Calu3 (cell line): Measurements from ENCODE around the gene RAPGEF5. TPM values are rescaled to one million over a fixed set of nuclear protein-coding genes. Genes with fewer than 3 reads are reported as not detected.

Experiments
- BruUV-seq: library from RNA; stranded (reverse); fragments of 400-500 nt; replicated peaks from 2 replicates; lab custom pipeline; 2021; lab: Mats Ljungman, UMichigan
- CTCF ChIA-PET: fragments of 300-600 bp; sonication (Branson Sonifier 250); formaldehyde crosslinking; loops from one replicate; lab custom pipeline; 2022; ENCODE audit warnings: antibody characterized with exemption; lab: Charles Lee
- DNase-seq: peaks from one replicate; pipeline ENCODE4 v3.0.0; 2022
- H3K27ac Mint-ChIP-seq: one replicate; pipeline ENCODE4 v1.8.0; 2022; ENCODE audit warnings: mixed read lengths; ENCODE audit not compliant: unreplicated experiment
- H3K27me3 Mint-ChIP-seq: one replicate; pipeline ENCODE4 v1.8.0; 2022; ENCODE audit warnings: mixed read lengths; ENCODE audit not compliant: unreplicated experiment
- H3K36me3 Mint-ChIP-seq: one replicate; pipeline ENCODE4 v1.8.0; 2022; ENCODE audit warnings: mild to moderate bottlenecking, moderate library complexity, mixed read lengths; ENCODE audit not compliant: insufficient read depth, unreplicated experiment
- H3K4me1 Mint-ChIP-seq: one replicate; pipeline ENCODE4 v1.8.0; 2022; ENCODE audit warnings: mild to moderate bottlenecking, low read depth, mixed read lengths; ENCODE audit not compliant: unreplicated experiment
- H3K4me3 Mint-ChIP-seq: one replicate; pipeline ENCODE4 v1.8.0; 2022; ENCODE audit warnings: mild to moderate bottlenecking, low read depth, moderate library complexity, mixed read lengths; ENCODE audit not compliant: unreplicated experiment
- H3K9me3 Mint-ChIP-seq: one replicate; pipeline ENCODE4 v1.8.0; 2022; ENCODE audit warnings: low read depth, mixed read lengths; ENCODE audit not compliant: unreplicated experiment
- intact Hi-C: fragments of 100-400 bp; cut with micrococcal nuclease; formaldehyde crosslinking; loops from one replicate; pipeline ENCODE4 v1.10.0; 2022; ENCODE audit not compliant: unreplicated experiment
- total RNA-seq: library from RNA; stranded (reverse); gene quantifications from 2 replicates; pipeline ENCODE4 v1.2.3, GENCODE V29; 2022
- TF ChIP-seq, protein P1 (sequence below): fragments of 200-600 bp; IDR thresholded peaks from one replicate; pipeline ENCODE4 v1.8.0; 2022; ENCODE audit warnings: antibody characterized with exemption; ENCODE audit not compliant: unreplicated experiment

Gene RAPGEF5
- total RNA-seq, 1 experiment from 2014 or later, result 108 TPM

DNA sequence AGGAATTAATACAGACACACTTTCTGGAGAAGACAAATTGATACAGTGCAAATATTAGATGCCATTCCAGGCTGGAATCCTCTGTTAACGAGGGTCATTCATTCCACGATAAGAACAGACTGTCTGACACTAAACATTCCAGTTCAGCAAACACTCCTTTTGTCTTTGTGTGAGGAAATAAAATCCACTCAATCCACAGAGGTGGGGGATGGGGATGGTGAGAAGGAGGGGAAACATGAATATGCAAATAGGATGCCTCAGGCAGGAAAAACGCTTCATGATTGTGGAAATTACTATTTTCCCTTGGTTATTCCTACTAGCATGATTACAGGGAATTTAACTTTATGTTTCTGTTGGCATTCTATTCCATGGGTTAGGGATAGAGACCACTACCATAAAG is 214.4 kb downstream of the RAPGEF5 start:
- DNase-seq, result no peak
- no peaks in the 10 kb centered on the region for H3K27me3 Mint-ChIP-seq
- intact Hi-C loops, result no loop called here
- H3K4me1 Mint-ChIP-seq, result no peaks in the 10 kb centered on the region
- TF ChIP-seq, protein P1, sequence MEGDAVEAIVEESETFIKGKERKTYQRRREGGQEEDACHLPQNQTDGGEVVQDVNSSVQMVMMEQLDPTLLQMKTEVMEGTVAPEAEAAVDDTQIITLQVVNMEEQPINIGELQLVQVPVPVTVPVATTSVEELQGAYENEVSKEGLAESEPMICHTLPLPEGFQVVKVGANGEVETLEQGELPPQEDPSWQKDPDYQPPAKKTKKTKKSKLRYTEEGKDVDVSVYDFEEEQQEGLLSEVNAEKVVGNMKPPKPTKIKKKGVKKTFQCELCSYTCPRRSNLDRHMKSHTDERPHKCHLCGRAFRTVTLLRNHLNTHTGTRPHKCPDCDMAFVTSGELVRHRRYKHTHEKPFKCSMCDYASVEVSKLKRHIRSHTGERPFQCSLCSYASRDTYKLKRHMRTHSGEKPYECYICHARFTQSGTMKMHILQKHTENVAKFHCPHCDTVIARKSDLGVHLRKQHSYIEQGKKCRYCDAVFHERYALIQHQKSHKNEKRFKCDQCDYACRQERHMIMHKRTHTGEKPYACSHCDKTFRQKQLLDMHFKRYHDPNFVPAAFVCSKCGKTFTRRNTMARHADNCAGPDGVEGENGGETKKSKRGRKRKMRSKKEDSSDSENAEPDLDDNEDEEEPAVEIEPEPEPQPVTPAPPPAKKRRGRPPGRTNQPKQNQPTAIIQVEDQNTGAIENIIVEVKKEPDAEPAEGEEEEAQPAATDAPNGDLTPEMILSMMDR, result no peak
- no peaks in the 10 kb centered on the region for H3K9me3 Mint-ChIP-seq
- H3K4me3 Mint-ChIP-seq, result no peak overlapping the region
- CTCF ChIA-PET, result interaction anchor here (1.0 kb wide), 1 partner anchor 16 kb away, joined by 3 read pairs; no protein-coding TSS in a partner anchor
- no TSS peak for BruUV-seq
- H3K27ac Mint-ChIP-seq, result no peak overlapping the region
- H3K36me3 Mint-ChIP-seq, result peaks cover 44% of the 10 kb centered on the region

DNA sequence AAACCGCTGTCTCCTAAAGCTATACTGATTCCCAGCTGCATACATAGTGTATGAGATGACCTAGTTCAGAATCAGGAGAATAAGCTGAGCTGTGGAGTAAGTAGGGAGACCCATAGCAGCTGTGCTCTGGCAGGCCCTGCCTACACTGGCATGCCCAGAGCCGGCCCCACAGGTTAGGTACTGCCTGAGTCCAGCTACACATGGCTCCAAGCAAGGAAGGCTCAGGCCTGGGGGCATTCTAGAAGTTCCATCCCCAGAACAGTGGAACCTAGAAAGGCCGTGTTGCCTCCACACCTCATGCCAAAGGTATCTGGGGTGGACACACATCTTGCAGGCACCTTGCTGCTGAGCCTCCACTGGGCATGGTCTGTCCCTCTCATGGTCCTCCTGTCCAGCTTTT is 215.6 kb downstream of the RAPGEF5 start:
- Mint-ChIP-seq H3K27ac (no peak overlapping the region), H3K36me3 (peaks cover 36% of the 10 kb centered on the region), H3K4me3 (no peak overlapping the region), H3K27me3 (no peaks in the 10 kb centered on the region), H3K9me3 (no peaks in the 10 kb centered on the region), H3K4me1 (no peaks in the 10 kb centered on the region)
- CTCF ChIA-PET, result interaction anchor here (0.5 kb wide), 1 partner anchor 1131 kb away, joined by 4 read pairs; no protein-coding TSS in a partner anchor
- TF ChIP-seq, protein P1, result no peak
- no peak for DNase-seq
- intact Hi-C loops, result no loop called here
- no TSS peak for BruUV-seq

DNA sequence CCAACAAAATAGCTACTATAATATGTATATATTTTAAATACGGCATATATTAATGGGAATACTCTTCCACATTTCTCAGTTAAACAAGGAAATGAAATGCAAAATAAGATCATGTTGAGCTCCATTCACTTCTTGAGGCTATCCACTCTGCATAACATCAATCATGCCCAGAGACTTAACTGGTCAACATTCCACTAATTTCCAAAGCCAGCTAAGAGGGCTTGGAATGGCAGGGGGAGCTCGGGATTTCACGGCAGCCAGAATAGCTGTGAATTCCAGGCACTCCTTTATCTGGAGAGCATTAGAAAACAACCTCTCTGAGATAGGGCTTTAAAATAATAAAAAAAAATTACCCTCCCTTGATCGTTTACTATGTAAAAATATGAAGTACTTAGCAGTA is 216.4 kb downstream of the RAPGEF5 start:
- Mint-ChIP-seq H3K9me3 (no peaks in the 10 kb centered on the region), H3K4me1 (no peaks in the 10 kb centered on the region), H3K27ac (no peak overlapping the region), H3K4me3 (no peak overlapping the region), H3K27me3 (no peaks in the 10 kb centered on the region), H3K36me3 (peaks cover 38% of the 10 kb centered on the region)
- TF ChIP-seq, protein P1, result no peak
- intact Hi-C loops, result no loop called here
- DNase-seq, result no peak
- CTCF ChIA-PET, result no interaction called here
- no TSS peak for BruUV-seq

DNA sequence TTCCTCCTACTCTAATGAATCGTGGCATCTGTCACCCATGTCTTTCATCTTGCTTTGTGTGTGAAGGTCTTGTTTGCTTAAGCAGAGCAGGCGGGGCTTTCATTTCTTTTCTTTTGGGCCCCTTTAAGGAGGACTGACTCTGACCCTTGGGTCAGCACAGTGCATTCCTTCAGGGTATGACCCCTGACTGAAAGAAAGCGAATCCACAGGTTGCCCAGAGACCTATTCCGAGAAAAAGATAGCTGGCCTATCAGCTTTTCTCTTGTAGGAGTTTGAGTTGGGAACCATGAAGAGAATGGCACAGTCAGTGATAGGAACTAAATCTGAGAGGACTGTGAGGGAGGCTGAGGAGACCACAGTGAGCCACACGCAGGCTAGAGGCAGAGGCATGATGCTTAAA is 218.1 kb downstream of the RAPGEF5 start:
- no peaks in the 10 kb centered on the region for H3K4me1 Mint-ChIP-seq

More for the DNA sequence above, 218.1 kb downstream of the RAPGEF5 start:
- DNase-seq, result no peak
- BruUV-seq, result no TSS peak
- Mint-ChIP-seq H3K27ac (no peak overlapping the region), H3K27me3 (no peaks in the 10 kb centered on the region), H3K9me3 (no peaks in the 10 kb centered on the region), H3K4me3 (no peak overlapping the region), H3K36me3 (peaks cover 39% of the 10 kb centered on the region)
- intact Hi-C loops, result no loop called here
- CTCF ChIA-PET, result no interaction called here
- TF ChIP-seq, protein P1, result no peak
